HepG2 (cell line): ENCODE measurements around the gene NR3C2.

Experiments
- CENPT ChIP-seq: sonication (generic); formaldehyde crosslinking; IDR thresholded peaks from 2 replicates; pipeline ENCODE4 v1.8.0; 2022; ENCODE audit warnings: low read depth, mild to moderate bottlenecking, moderate library complexity, missing genetic modification reagents
- CREB1 ChIP-seq, 2 experiments: fragments of 450-650 bp in 1 of 2; IDR thresholded peaks; 2 replicates each; pipeline ENCODE4 v1.6.1; 2016 to 2017; ENCODE audit warnings: control low read depth in 1 of 2, mild to moderate bottlenecking in 1 of 2, missing compliant biosample characterization in 1 of 2, missing genetic modification characterization in 1 of 2
- JUN ChIP-seq: sonication (generic); formaldehyde crosslinking; IDR thresholded peaks from 2 replicates; pipeline ENCODE4 v1.4.0; 2020; ENCODE audit warnings: mild to moderate bottlenecking, missing genetic modification reagents
- POLR2A ChIP-seq, 2 experiments: IDR thresholded peaks; 2 replicates each; pipeline ENCODE4 v1.6.1; 2011; ENCODE audit warnings: low read depth in 2 of 2, low read length in 2 of 2, mild to moderate bottlenecking in 1 of 2, moderate library complexity in 1 of 2; ENCODE audit not compliant: insufficient read depth in 1 of 2
- TAF1 ChIP-seq: sonication (generic); formaldehyde crosslinking; IDR thresholded peaks from 2 replicates; pipeline ENCODE4 v1.4.0; 2020; ENCODE audit warnings: missing genetic modification reagents
- YY1 ChIP-seq: IDR thresholded peaks from 2 replicates; pipeline ENCODE4 v1.6.1; 2011; ENCODE audit warnings: low read length, low read depth, moderate library complexity, mild to moderate bottlenecking; ENCODE audit not compliant: insufficient read depth, insufficient replicate concordance
- ZNF431 ChIP-seq: sonication (generic); formaldehyde crosslinking; IDR thresholded peaks from 2 replicates; pipeline ENCODE4 v1.9.0; 2022; ENCODE audit warnings: missing genetic modification reagents, low read depth, mild to moderate bottlenecking, borderline replicate concordance
- ZNF547 ChIP-seq: sonication (generic); formaldehyde crosslinking; IDR thresholded peaks from 2 replicates; pipeline ENCODE4 v1.5.1; 2020; ENCODE audit warnings: mild to moderate bottlenecking, missing genetic modification reagents
- ZNF776 ChIP-seq: sonication (generic); formaldehyde crosslinking; IDR thresholded peaks from 2 replicates; pipeline ENCODE4 v1.4.0; 2020; ENCODE audit warnings: mild to moderate bottlenecking, missing genetic modification reagents
- TF ChIP-seq, protein P1 (sequence below): sonication (generic); formaldehyde crosslinking; IDR thresholded peaks from 2 replicates; pipeline ENCODE4 v1.5.0; 2020; ENCODE audit warnings: mild to moderate bottlenecking, missing genetic modification reagents, moderate library complexity
- TF ChIP-seq, protein P2 (sequence below): IDR thresholded peaks from 2 replicates; pipeline ENCODE4 v1.6.1; 2012; ENCODE audit warnings: low read length, improper control_type of control experiment

DNA sequence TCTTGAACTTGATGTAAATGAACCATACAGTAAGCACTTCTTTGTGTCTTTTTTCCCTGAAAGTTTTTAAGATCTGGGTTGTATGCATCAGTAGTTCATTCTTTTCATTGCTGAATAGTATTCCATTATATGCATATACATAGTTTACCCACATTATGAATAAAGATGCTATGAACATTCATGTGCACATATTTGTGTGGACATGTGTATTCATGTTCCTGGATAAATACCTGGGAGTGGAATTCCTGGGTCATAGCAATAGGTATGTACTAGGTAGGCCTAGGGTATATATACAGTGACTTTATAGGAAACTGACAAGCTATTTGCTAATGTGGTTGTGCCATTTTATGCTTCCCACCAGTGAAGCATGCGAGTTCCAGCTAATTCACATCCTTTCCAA, 215.9 kb downstream of the NR3C2 start:
- TF ChIP-seq ZNF431 (CRISPR knock-in tag): no peak
- TF ChIP-seq JUN (CRISPR knock-in tag): no peak
- no peak for TF ChIP-seq ZNF547 (CRISPR knock-in tag)
- TF ChIP-seq, protein P1, sequence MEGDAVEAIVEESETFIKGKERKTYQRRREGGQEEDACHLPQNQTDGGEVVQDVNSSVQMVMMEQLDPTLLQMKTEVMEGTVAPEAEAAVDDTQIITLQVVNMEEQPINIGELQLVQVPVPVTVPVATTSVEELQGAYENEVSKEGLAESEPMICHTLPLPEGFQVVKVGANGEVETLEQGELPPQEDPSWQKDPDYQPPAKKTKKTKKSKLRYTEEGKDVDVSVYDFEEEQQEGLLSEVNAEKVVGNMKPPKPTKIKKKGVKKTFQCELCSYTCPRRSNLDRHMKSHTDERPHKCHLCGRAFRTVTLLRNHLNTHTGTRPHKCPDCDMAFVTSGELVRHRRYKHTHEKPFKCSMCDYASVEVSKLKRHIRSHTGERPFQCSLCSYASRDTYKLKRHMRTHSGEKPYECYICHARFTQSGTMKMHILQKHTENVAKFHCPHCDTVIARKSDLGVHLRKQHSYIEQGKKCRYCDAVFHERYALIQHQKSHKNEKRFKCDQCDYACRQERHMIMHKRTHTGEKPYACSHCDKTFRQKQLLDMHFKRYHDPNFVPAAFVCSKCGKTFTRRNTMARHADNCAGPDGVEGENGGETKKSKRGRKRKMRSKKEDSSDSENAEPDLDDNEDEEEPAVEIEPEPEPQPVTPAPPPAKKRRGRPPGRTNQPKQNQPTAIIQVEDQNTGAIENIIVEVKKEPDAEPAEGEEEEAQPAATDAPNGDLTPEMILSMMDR: no peak
- TF ChIP-seq TAF1 (CRISPR knock-in tag): no peak
- TF ChIP-seq YY1: no peak
- TF ChIP-seq CENPT: no peak
- no peak for TF ChIP-seq CREB1 (IDR thresholded peaks at IDR 0.05)
- TF ChIP-seq CREB1 (CRISPR knock-in tag; IDR thresholded peaks at IDR 0.05): no peak
- TF ChIP-seq ZNF776: no peak
- TF ChIP-seq, protein P2, sequence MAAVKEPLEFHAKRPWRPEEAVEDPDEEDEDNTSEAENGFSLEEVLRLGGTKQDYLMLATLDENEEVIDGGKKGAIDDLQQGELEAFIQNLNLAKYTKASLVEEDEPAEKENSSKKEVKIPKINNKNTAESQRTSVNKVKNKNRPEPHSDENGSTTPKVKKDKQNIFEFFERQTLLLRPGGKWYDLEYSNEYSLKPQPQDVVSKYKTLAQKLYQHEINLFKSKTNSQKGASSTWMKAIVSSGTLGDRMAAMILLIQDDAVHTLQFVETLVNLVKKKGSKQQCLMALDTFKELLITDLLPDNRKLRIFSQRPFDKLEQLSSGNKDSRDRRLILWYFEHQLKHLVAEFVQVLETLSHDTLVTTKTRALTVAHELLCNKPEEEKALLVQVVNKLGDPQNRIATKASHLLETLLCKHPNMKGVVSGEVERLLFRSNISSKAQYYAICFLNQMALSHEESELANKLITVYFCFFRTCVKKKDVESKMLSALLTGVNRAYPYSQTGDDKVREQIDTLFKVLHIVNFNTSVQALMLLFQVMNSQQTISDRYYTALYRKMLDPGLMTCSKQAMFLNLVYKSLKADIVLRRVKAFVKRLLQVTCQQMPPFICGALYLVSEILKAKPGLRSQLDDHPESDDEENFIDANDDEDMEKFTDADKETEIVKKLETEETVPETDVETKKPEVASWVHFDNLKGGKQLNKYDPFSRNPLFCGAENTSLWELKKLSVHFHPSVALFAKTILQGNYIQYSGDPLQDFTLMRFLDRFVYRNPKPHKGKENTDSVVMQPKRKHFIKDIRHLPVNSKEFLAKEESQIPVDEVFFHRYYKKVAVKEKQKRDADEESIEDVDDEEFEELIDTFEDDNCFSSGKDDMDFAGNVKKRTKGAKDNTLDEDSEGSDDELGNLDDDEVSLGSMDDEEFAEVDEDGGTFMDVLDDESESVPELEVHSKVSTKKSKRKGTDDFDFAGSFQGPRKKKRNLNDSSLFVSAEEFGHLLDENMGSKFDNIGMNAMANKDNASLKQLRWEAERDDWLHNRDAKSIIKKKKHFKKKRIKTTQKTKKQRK: no peak
- TF ChIP-seq POLR2A (IDR thresholded peaks at IDR 0.05; ENCODE audit: insufficient read depth in 1 of 2, low read depth in 2 of 2, low read length in 2 of 2): no peak
